Lower leg skin (tissue), 4 donors: Measurements from ENCODE around the gene DPYD. TPM values are rescaled to one million over a fixed set of nuclear protein-coding genes. Genes with fewer than 3 reads are reported as not detected.

Experiments used
- DNase-seq, 2 donors: peaks; one replicate each; pipeline ENCODE4 v3.0.0-alpha.2; 2019; ENCODE audit warnings: low spot score in 2 of 2
- H3K4me3 ChIP-seq: fragments of 200-600 bp; sonication (generic); 2 replicates; pipeline ENCODE4 v1.5.1; 2017; ENCODE audit warnings: mild to moderate bottlenecking, low read depth; ENCODE audit not compliant: poor library complexity, severe bottlenecking
- CTCF ChIP-seq, 3 donors: fragments of 450-650 bp; IDR thresholded peaks; one replicate each; pipeline ENCODE4 v1.5.1; 2016; ENCODE audit warnings: antibody characterized with exemption in 3 of 3, mild to moderate bottlenecking in 3 of 3, moderate library complexity in 2 of 3
- POLR2A ChIP-seq, 2 donors: fragments of 450-650 bp; IDR thresholded peaks; one replicate each; pipeline ENCODE4 v1.6.1; 2016 to 2017; ENCODE audit warnings: antibody characterized with exemption in 2 of 2, mild to moderate bottlenecking in 1 of 2, moderate library complexity in 1 of 2
- WGBS, 2 donors: methylation state at CpG; one replicate each; pipeline ENCODE4 v1.1.5; 2018; 5-methylcytosine and 5-hydroxymethylcytosine counted together
- intact Hi-C: fragments of 100-400 bp; cut with DNase I; formaldehyde crosslinking; loops from one replicate; pipeline ENCODE4 v1.15.0; 2023; ENCODE audit warnings: low total_unique reads
- total RNA-seq, 4 donors: library from RNA; depleted of rRNA; stranded (reverse); fragments of >200 nt; gene quantifications; one replicate each; pipeline ENCODE4 v1.1.0, GENCODE V29; 2016

The DPYD gene
- total RNA-seq, 4 donors from 2014 or later = 10.6 to 16.1 (median 14.6) TPM

- no peak for DNase-seq
- WGBS, 2 donors = 39 to 43% methylated on average over 4 of the region's 4 CpGs
- no peak for TF ChIP-seq CTCF (IDR thresholded peaks at IDR 0.05)
- TF ChIP-seq POLR2A (IDR thresholded peaks at IDR 0.05) = no peak
- no peak overlapping the region for H3K4me3 ChIP-seq
- intact Hi-C loops = no loop called here
Observed at GRCh38 chr1:97174039-97174704, 746.7 kb downstream of the DPYD start.

- no peak overlapping the region for H3K4me3 ChIP-seq
- TF ChIP-seq POLR2A (IDR thresholded peaks at IDR 0.05) = no peak
- TF ChIP-seq CTCF (IDR thresholded peaks at IDR 0.05) = no peak
- DNase-seq = no peak
- intact Hi-C loops = no loop called here
- 75 to 77% methylated on average over 2 of the region's 2 CpGs for WGBS, 2 donors
Observed at GRCh38 chr1:97170300-97170699, 750.5 kb downstream of the DPYD start.

DNA sequence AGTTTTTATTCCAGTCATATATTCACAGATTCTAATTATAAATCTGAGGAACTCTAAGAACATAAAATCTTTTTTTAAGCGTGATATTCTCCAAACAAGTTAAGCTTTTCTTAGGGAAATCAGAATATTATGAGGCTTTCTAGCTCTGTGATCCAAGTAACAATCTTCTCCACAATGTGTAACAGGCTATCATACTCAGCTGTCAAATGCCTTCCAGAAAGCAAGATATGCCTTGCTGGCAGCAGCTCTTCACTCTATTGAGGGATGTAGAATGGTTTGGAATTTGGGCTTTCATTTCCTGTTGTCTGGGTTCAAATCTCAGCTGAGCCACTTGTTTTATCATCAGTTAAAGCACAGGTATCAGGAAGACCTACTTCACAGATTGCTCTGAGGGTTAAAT, 752.8 kb downstream of the DPYD start:
- intact Hi-C loops = no loop called here
- TF ChIP-seq POLR2A (IDR thresholded peaks at IDR 0.05) = no peak
- no peak for TF ChIP-seq CTCF (IDR thresholded peaks at IDR 0.05)
- no peak for DNase-seq
- H3K4me3 ChIP-seq = no peak overlapping the region
- 95% methylated on average over 1 of the region's 1 CpG for WGBS, 2 donors

DNA sequence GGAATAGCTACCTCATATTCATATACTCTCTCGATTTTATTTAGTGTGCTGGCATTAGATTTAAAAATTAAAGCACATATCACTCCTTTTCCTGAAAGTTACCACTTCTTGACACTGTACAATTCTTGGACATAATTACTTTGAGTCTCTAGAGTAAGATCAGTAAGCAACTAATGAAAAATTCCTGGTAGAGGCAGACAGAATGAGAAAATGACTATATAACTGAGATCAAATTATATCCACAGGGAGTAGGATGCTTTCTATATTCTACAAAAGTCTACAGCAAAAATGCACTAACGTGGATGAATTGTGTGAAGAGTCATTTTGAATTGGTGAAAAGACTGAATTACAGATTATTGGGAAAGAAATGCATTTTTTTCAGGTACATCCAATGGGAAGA, 753.6 kb downstream of the DPYD start:
- intact Hi-C loops = no loop called here
- WGBS, 2 donors = 77 to 86% methylated on average over 2 of the region's 2 CpGs
- H3K4me3 ChIP-seq = no peak overlapping the region
- DNase-seq = no peak
- no peak for TF ChIP-seq CTCF (IDR thresholded peaks at IDR 0.05)
- no peak for TF ChIP-seq POLR2A (IDR thresholded peaks at IDR 0.05)

DNA sequence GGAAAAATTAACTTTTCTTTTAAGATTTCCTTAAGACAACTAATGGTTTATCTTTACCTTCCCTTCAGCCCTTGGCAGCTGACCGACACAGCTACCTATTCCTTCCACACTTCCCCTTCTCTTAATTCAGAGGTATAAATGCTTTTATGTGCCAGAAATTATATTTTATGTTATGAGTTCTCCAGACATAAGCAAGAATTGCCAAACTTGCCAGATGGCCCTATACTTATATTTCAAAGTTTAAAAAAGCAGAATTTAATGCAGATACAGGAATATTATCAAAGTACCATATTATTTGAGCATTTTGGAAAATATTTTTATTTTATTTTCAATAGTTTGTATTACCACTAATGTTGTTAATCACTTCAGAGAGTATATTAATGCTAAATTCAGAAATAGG, 754.2 kb downstream of the DPYD start:
- no peak for DNase-seq
- H3K4me3 ChIP-seq = no peak overlapping the region
- intact Hi-C loops = no loop called here
- TF ChIP-seq CTCF (IDR thresholded peaks at IDR 0.05) (no peak), POLR2A (IDR thresholded peaks at IDR 0.05) (no peak)
- WGBS, 2 donors = 85 to 87% methylated on average over 1 of the region's 1 CpG

GRCh38 chr1:97164276-97164639, 756.6 kb downstream of the DPYD start:
- 77 to 85% methylated on average over 1 of the region's 1 CpG for WGBS, 2 donors
- H3K4me3 ChIP-seq = no peak overlapping the region
- no peak for DNase-seq
- intact Hi-C loops = no loop called here
- TF ChIP-seq CTCF (IDR thresholded peaks at IDR 0.05) (no peak), POLR2A (IDR thresholded peaks at IDR 0.05) (no peak)
